Measurements from ENCODE around the gene JMJD8. TPM values are rescaled to one million over a fixed set of nuclear protein-coding genes. Genes with fewer than 3 reads are reported as not detected.

Gene JMJD8
- total RNA-seq, 1 experiment from 2014 or later: 90.5 TPM

DNA sequence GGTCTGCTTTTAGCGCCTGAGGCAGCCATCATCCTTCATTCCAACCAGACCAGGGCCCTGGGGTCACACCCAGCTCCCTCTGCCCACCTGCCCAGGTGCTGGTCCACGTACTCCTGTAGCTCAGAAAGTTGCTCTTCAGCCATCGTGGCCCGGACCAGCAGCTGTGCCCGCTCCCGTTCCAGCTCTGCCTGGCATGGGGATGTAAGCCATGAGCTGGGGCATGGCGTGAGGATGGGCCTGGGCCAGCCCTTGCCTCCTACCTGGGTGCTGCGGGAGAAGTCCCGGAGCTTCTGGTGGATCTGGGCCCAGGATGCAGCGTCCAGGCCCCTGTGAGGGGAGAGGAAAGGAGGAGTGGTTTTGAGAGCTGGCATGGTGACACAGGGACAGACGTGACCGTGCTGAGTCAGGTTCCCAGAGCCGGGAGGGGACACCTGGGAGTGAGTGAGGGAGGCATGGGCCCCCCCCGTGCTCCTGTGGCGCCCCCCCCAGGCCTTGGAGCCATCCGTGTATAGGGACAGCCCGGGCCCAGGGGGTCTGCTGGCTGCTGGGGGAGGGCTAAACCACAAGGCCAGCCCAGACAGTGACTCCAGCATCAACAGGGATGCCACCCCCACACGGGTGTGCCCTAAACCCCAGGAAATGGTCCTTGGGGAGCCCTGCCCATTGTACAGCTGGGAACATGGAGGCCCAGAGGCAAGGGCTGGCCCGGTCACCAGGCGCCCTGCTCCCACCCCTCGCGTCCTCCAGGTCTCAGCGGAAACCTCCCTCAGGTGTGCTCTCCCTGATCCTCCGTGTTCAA, 38.9 kb upstream of the JMJD8 start:
- CTCF ChIA-PET: interaction anchor here (1.2 kb wide), 1 partner anchor 75 kb away, joined by 3 read pairs; no protein-coding TSS in a partner anchor
- H3K4me3 Mint-ChIP-seq (ENCODE audit: low read depth, unreplicated experiment): no peak overlapping the region
- peak overlapping the region; percentile 2 for H3K27ac Mint-ChIP-seq (ENCODE audit: unreplicated experiment)
- intact Hi-C loops (cut with micrococcal nuclease; ENCODE audit: unreplicated experiment): no loop called here
- H3K27me3 Mint-ChIP-seq (ENCODE audit: unreplicated experiment): no peaks in the 10 kb centered on the region
- peaks cover 19% of the 10 kb centered on the region for H3K4me1 Mint-ChIP-seq (ENCODE audit: low read depth, unreplicated experiment)
- H3K9me3 Mint-ChIP-seq (ENCODE audit: low read depth, unreplicated experiment): no peaks in the 10 kb centered on the region
- TF ChIP-seq, protein P1, sequence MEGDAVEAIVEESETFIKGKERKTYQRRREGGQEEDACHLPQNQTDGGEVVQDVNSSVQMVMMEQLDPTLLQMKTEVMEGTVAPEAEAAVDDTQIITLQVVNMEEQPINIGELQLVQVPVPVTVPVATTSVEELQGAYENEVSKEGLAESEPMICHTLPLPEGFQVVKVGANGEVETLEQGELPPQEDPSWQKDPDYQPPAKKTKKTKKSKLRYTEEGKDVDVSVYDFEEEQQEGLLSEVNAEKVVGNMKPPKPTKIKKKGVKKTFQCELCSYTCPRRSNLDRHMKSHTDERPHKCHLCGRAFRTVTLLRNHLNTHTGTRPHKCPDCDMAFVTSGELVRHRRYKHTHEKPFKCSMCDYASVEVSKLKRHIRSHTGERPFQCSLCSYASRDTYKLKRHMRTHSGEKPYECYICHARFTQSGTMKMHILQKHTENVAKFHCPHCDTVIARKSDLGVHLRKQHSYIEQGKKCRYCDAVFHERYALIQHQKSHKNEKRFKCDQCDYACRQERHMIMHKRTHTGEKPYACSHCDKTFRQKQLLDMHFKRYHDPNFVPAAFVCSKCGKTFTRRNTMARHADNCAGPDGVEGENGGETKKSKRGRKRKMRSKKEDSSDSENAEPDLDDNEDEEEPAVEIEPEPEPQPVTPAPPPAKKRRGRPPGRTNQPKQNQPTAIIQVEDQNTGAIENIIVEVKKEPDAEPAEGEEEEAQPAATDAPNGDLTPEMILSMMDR (IDR thresholded peaks at IDR 0.05; ENCODE audit: unreplicated experiment): no peak
- BruUV-seq (replicated peaks): no TSS peak
- peaks cover 79% of the 10 kb centered on the region for H3K36me3 Mint-ChIP-seq (ENCODE audit: insufficient read depth, unreplicated experiment)
- DNase-seq: no peak

DNA sequence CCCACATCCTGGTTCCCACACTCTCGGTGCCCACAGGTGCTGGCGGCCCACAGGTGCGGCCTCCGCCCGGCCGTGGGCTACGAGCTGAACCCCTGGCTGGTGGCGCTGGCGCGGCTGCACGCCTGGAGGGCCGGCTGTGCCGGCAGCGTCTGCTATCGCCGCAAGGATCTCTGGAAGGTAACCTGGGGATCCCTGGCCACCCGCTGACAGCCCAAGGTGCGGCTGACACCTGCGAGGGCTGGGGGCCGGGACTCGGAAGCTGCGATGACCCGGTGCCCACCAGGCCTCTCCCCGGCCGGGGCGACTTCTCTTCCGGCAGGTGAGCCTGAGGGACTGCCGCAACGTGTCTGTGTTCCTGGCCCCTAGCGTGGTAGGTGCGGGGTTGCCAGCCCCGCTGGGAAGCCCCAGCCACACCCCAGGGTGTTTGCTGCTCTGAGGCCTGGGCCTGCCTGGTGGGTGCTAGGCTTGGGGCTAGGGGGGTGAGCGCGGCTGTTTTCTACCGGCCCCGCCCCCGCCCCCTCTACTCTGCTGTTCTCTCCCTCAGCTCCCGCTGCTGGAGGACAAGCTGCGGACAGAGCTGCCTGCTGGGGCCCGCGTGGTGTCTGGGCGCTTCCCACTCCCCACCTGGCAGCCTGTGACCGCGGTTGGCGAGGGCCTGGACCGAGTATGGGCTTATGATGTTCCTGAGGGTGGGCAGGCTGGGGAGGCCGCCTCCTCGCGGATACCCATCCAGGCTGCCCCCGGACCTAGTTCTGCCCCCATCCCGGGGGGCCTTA, 37.8 kb upstream of the JMJD8 start:
- Mint-ChIP-seq H3K27me3 (ENCODE audit: unreplicated experiment) (no peaks in the 10 kb centered on the region), H3K9me3 (ENCODE audit: low read depth, unreplicated experiment) (no peaks in the 10 kb centered on the region), H3K27ac (ENCODE audit: unreplicated experiment) (peak overlapping the region; percentile 67), H3K36me3 (ENCODE audit: insufficient read depth, unreplicated experiment) (peaks cover 78% of the 10 kb centered on the region), H3K4me3 (ENCODE audit: low read depth, unreplicated experiment) (peak overlapping the region; percentile 84), H3K4me1 (ENCODE audit: low read depth, unreplicated experiment) (peaks cover 19% of the 10 kb centered on the region)
- CTCF ChIA-PET: interaction anchor here (0.6 to 1.3 kb wide), 4 partner anchors 10 to 74 kb away, joined by 3 to 6 read pairs (median 4); no protein-coding TSS in a partner anchor
- no peak for DNase-seq
- TSS peak; percentile 10 for BruUV-seq (replicated peaks)
- intact Hi-C loops (cut with micrococcal nuclease; ENCODE audit: unreplicated experiment): no loop called here
- TF ChIP-seq, protein P1 (IDR thresholded peaks at IDR 0.05; ENCODE audit: unreplicated experiment): no peak

DNA sequence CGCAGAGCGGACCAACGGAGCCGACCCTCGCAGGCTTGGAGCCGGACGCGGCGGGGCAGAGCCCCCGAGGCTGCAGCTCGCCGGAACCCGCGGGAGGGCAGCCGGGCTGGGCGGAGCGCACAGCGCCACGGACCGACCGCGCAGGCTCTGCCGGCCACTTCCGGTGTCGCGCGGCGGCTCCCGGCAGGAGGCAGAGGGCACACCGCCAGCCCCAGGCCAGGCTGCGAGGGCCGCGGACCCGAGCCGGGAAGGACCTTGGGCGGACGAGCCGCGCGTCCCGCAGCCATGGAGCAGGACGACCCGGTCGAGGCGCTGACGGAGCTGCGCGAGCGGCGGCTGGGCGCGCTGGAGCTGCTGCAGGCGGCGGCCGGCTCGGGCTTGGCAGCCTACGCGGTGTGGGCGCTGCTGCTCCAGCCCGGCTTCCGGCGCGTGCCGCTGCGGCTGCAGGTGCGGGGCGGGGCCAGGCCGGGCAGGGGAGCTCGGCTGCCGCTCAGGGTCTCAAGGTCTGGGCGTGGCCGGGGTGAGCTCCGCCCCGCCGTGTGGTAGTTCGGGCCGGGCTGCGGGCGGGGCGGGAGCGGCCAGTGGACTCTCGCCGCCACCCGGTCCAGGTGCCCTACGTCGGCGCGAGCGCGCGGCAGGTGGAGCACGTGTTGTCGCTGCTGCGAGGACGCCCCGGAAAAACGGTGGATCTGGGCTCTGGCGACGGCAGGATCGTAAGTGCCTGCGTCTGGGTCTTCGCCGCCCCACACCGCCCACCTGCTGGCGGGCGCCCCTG, 37.0 kb upstream of the JMJD8 start, which contains the start of gene ANTKMT:
ANTKMT (plus strand) TSS at position 157 of the 775 bp plus-strand sequence; CDS start at position 286, 129 bp downstream.
- H3K36me3 Mint-ChIP-seq (ENCODE audit: insufficient read depth, unreplicated experiment): peaks cover 78% of the 10 kb centered on the region
- DNase-seq: peak; percentile 96
- no TSS peak for BruUV-seq (replicated peaks)

More for the DNA sequence above, 37.0 kb upstream of the JMJD8 start, which contains the start of gene ANTKMT:
- H3K27ac Mint-ChIP-seq (ENCODE audit: unreplicated experiment): peak within 1 kb of the TSS; percentile 77
- no peaks in the 10 kb centered on the region for H3K9me3 Mint-ChIP-seq (ENCODE audit: low read depth, unreplicated experiment)
- H3K27me3 Mint-ChIP-seq (ENCODE audit: unreplicated experiment): no peaks in the 10 kb centered on the region
- intact Hi-C loops (cut with micrococcal nuclease; ENCODE audit: unreplicated experiment): no loop called here
- TF ChIP-seq, protein P1 (IDR thresholded peaks at IDR 0.05; ENCODE audit: unreplicated experiment): no peak
- peak within 1 kb of the TSS; percentile 84 for H3K4me3 Mint-ChIP-seq (ENCODE audit: low read depth, unreplicated experiment)
- CTCF ChIA-PET: interaction anchor here (1.0 to 1.3 kb wide), 2 partner anchors 9 to 15 kb away, joined by 5 to 6 read pairs; no protein-coding TSS in a partner anchor
- H3K4me1 Mint-ChIP-seq (ENCODE audit: low read depth, unreplicated experiment): peaks cover 25% of the 10 kb centered on the region

Measured in Calu3 (cell line).